Ovary (tissue), 9 donors: ENCODE data around the gene KANK2. TPM values are rescaled to one million over a fixed set of nuclear protein-coding genes. Genes with fewer than 3 reads are reported as not detected.

Experiments used
- DNase-seq, 5 donors: peaks; one replicate each; pipeline ENCODE4 v3.0.0-alpha.2; 2019 to 2020
- H3K27ac ChIP-seq, 2 donors: fragments of 200-600 bp; one replicate each; pipeline versions ENCODE4 v1.5.1 to v1.8.0; 2019 to 2022
- H3K27me3 ChIP-seq: fragments of 200-600 bp; one replicate; pipeline ENCODE4 v1.8.0; 2022
- H3K36me3 ChIP-seq: fragments of 200-600 bp; sonication (generic); one replicate; pipeline ENCODE4 v1.5.1; 2019
- H3K4me1 ChIP-seq: one replicate; pipeline ENCODE4 v1.8.1; 2013; ENCODE audit warnings: mild to moderate bottlenecking, moderate library complexity; ENCODE audit not compliant: insufficient read depth
- H3K4me3 ChIP-seq: fragments of 200-600 bp; sonication (generic); one replicate; pipeline ENCODE4 v1.5.1; 2017
- H3K9me3 ChIP-seq, 2 donors: fragments of 200-600 bp in 1 of 2; sonication (generic) in 1 of 2; one replicate each; pipeline versions ENCODE4 v1.5.1 to v1.8.1; 2013 to 2019; ENCODE audit warnings: mild to moderate bottlenecking in 1 of 2, moderate library complexity in 1 of 2
- EP300 ChIP-seq: sonication (generic); formaldehyde crosslinking; IDR thresholded peaks from one replicate; pipeline ENCODE4 v1.6.1; 2017; ENCODE audit warnings: antibody characterized with exemption
- POLR2A ChIP-seq: fragments of 450-650 bp; IDR thresholded peaks from one replicate; pipeline ENCODE4 v1.6.1; 2017; ENCODE audit warnings: antibody characterized with exemption, mild to moderate bottlenecking, moderate library complexity
- WGBS, 3 donors: extraction: QIAGEN DNeasy Blood & Tissue Kit in 1 of 3; methylation state at CpG; one replicate each; pipeline versions ENCODE4 v1.1.5 to v1.1.7; 2013 to 2017; 5-methylcytosine and 5-hydroxymethylcytosine counted together
- intact Hi-C, 4 donors: fragments of 100-400 bp; cut with DNase I; formaldehyde crosslinking; loops; one replicate each; pipeline versions ENCODE4 v1.11.0 to v1.15.1; 2022 to 2023
- polyA plus RNA-seq, 2 donors: library from polyadenylated mRNA; stranded (reverse); fragments of 200-250 nt in 1 of 2; fragments of 350-450 nt in 1 of 2; fragmentation: Illumina TruSeq in 1 of 2; extraction: RNeasy Lipid Tissue Mini Kit (QIAGEN cat#74804) in 1 of 2; gene quantifications; one replicate each; pipeline ENCODE4 v1.2.3, GENCODE V29; 2013 to 2014
- total RNA-seq, 7 donors: library from RNA; depleted of rRNA in 2 of 7; stranded (reverse); fragments of >200 nt in 2 of 7; fragmentation: NEBNext Ultra II Directional in 3 of 7; extraction: Animal tissue kit (Norgen Biotek cat#: 25700) in 3 of 7; gene quantifications; one replicate each; pipeline versions ENCODE4 v1.1.0 to v1.2.4, GENCODE V29; 2016 to 2023
- TF ChIP-seq, protein P1 (sequence below), 3 donors: fragments of 450-650 bp in 2 of 3; fragments of 200-600 bp in 1 of 3; IDR thresholded peaks; one replicate each; pipeline versions ENCODE4 v1.5.1 to v1.8.0; 2016 to 2022; ENCODE audit warnings: antibody characterized with exemption in 3 of 3, mild to moderate bottlenecking in 1 of 3
- donor health status: DM: no; HTN: no; CAD: no; lungs with moderate emphysema.
- donor health status: DM: no; HTN: no; CAD: no.
- donor health status: Bipolar disorder and iron deficiency.
- donor health status: DM: yes; HTN: yes; CAD: no.
- donor health status: DM: no; HTN: no; CAD: no.
- donor health status: DM: yes; HTN: yes; CAD: no.

The KANK2 gene
- total and polyA plus RNA-seq, 9 donors, result 238 to 642 (median 433) TPM

DNA sequence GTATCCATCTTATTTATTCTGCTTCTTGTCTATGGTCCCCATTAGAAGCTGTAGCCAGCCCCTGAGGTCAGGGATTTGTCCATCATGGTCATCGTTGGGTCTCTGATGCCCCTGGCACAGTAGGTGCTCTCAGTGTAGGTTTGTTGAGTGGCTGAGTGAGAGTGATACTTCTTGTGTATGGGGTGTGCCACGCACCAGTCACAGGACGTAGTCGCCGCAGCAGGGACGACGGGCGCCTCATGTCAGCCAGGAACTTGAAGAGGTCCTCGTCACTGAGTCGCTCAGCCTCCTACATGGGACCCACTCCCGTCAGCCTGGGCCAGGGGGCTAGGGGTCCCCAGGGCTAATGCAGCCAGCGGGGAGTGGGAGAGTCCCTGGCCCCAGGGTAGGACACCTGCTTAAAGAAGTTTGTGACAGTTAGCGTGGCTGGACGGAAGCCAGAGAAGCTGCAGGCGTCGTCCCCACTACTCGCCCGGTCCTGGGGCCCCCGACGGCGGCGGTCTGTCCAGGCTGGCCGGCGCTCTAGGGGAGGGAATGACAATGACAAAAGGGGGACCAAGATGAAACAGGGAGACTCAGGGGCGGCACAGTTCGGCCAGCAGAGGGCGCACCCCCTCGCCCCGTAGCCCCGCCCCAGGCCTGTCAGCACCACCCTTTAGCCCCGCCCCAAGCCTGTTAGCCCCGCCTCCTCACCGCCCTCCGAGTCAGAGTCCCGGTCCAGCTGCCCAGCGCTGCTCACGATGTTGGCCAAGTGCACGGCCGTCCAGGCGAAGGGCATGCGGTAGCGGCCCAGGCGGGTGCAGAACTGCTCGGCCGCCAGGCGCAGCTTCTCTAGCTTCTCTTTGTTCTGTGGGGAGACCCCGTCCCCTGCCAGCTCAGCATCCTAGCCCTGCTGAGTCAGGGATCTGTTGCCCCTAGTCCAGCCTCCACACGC is 45.8 kb upstream of the KANK2 start:
- peak overlapping the region in 1 of 2 donors; percentile 1 for H3K27ac ChIP-seq
- WGBS, 3 donors, result 39 to 45% (median 39%) methylated on average over 47 to 48 of the region's 48 CpGs

GRCh38 chr19:11242025-11242424 is 44.7 kb upstream of the KANK2 start:
- intact Hi-C loops, result no loop called here
- no peak overlapping the region for H3K27ac ChIP-seq
- H3K36me3 ChIP-seq, result no peaks in the 10 kb centered on the region
- TF ChIP-seq EP300, result no peak
- no peak for TF ChIP-seq POLR2A
- TF ChIP-seq, protein P1, sequence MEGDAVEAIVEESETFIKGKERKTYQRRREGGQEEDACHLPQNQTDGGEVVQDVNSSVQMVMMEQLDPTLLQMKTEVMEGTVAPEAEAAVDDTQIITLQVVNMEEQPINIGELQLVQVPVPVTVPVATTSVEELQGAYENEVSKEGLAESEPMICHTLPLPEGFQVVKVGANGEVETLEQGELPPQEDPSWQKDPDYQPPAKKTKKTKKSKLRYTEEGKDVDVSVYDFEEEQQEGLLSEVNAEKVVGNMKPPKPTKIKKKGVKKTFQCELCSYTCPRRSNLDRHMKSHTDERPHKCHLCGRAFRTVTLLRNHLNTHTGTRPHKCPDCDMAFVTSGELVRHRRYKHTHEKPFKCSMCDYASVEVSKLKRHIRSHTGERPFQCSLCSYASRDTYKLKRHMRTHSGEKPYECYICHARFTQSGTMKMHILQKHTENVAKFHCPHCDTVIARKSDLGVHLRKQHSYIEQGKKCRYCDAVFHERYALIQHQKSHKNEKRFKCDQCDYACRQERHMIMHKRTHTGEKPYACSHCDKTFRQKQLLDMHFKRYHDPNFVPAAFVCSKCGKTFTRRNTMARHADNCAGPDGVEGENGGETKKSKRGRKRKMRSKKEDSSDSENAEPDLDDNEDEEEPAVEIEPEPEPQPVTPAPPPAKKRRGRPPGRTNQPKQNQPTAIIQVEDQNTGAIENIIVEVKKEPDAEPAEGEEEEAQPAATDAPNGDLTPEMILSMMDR (IDR thresholded peaks at IDR 0.05), result no peak
- peaks cover 3% of the 10 kb centered on the region for H3K4me1 ChIP-seq
- DNase-seq, result no peak
- H3K27me3 ChIP-seq, result no peaks in the 10 kb centered on the region
- H3K9me3 ChIP-seq, result no peaks in the 10 kb centered on the region
- 78 to 81% (median 79%) methylated on average over 11 of the region's 11 CpGs for WGBS, 3 donors
- H3K4me3 ChIP-seq, result no peak overlapping the region

More for the DNA sequence above, 45.8 kb upstream of the KANK2 start:
- no peaks in the 10 kb centered on the region for H3K9me3 ChIP-seq
- H3K27me3 ChIP-seq, result no peaks in the 10 kb centered on the region
- peaks cover 3% of the 10 kb centered on the region for H3K4me1 ChIP-seq
- TF ChIP-seq, protein P1 (IDR thresholded peaks at IDR 0.05), result peak; percentile 43 to 89 (median 66)
- TF ChIP-seq EP300, result no peak
- no peak overlapping the region for H3K4me3 ChIP-seq
- H3K36me3 ChIP-seq, result no peaks in the 10 kb centered on the region
- intact Hi-C loops, result no loop called here
- DNase-seq, result peak; percentile 96 to 99 (median 97)

GRCh38 chr19:11240008-11240444 is 42.7 kb upstream of the KANK2 start:
- no peaks in the 10 kb centered on the region for H3K9me3 ChIP-seq
- intact Hi-C loops, result no loop called here
- H3K27me3 ChIP-seq, result no peaks in the 10 kb centered on the region
- H3K4me3 ChIP-seq, result no peak overlapping the region
- H3K36me3 ChIP-seq, result no peaks in the 10 kb centered on the region
- no peak for DNase-seq
- peaks cover 3% of the 10 kb centered on the region for H3K4me1 ChIP-seq
- WGBS, 3 donors, result 94 to 97% (median 96%) methylated on average over 8 of the region's 8 CpGs
- TF ChIP-seq EP300 (no peak), POLR2A (no peak)
- TF ChIP-seq, protein P1 (IDR thresholded peaks at IDR 0.05), result no peak
- H3K27ac ChIP-seq, result no peak overlapping the region

DNA sequence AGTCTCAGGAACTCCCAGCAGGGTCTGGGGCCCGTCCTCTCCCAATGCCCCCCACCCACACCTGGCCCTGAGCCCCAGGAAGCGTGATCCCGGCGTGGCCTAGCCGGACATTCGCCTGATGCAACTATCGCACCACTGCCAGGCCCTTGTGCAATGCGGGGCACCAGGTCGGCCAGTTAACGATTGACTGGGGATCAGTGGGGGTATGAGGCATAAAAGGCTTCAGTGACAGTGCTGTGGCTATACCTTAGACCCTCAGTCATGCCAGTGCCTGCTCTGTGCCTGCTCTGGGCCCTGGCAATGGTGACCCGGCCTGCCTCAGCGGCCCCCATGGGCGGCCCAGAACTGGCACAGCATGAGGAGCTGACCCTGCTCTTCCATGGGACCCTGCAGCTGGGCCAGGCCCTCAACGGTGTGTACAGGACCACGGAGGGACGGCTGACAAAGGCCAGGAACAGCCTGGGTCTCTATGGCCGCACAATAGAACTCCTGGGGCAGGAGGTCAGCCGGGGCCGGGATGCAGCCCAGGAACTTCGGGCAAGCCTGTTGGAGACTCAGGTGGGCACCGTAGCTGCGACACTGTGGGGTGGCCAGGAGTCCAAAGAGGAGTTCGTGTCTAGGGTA is 42.1 kb upstream of the KANK2 start, which contains the start of gene ANGPTL8:
ANGPTL8 (plus strand) TSS at position 243 of the 624 bp plus-strand sequence; CDS start at position 262, 19 bp downstream.
- no peak for TF ChIP-seq EP300
- TF ChIP-seq POLR2A, result no peak
- TF ChIP-seq, protein P1 (IDR thresholded peaks at IDR 0.05), result no peak
- DNase-seq, result no peak
- H3K4me3 ChIP-seq, result no peak within 1 kb of the TSS
- WGBS, 3 donors, result 89 to 94% (median 92%) methylated on average over 22 to 23 of the region's 23 CpGs
- intact Hi-C loops, result no loop called here
- H3K27me3 ChIP-seq, result no peaks in the 10 kb centered on the region
- no peak within 1 kb of the TSS for H3K27ac ChIP-seq
- no peaks in the 10 kb centered on the region for H3K9me3 ChIP-seq
- H3K4me1 ChIP-seq, result peaks cover 3% of the 10 kb centered on the region
- no peaks in the 10 kb centered on the region for H3K36me3 ChIP-seq
